ENCODE results near the gene ST8SIA6.

Gene ST8SIA6

DNA sequence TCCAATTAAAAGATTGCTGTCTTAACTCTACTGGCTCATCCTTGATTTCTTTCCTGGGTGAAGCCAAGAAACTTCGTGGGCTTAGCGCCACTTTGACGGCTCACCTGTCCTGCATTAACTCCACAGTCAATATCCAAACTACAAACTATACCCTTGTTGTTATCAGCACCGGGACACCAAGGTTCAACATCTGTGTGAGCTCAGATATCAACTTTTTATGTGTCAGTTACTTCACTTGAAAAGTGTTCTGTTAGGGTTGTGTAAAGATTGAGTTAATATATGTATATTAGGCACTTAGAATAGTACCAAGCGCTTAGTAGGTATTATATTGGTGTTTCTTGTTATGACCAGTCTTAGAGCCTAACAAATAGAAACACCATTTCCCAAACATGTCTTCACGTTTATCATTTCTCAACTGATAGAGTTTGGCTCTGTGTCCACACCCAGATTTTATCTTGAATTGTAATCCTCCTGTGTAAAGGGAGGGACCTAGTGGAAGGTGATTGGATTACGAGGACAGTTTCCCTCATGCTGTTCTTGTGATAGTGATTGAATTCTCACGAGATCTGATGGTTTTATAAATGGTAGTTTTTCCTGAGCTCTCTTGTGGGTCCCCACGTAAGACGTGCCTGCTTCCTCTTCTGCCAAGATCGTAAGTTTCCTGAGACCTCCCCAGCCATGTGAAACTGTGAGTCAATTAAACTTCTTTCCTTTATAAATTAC, 19.0 kb upstream of the ST8SIA6 start:
- no peak for DNase-seq (ENCODE audit: low spot score)
- in situ Hi-C loops (cut with MboI; ENCODE audit: low pct_unique_long_range_greater_than_20kb, low sequenced_read_pairs, unreplicated experiment): no loop called here
- TF ChIP-seq, protein P1, sequence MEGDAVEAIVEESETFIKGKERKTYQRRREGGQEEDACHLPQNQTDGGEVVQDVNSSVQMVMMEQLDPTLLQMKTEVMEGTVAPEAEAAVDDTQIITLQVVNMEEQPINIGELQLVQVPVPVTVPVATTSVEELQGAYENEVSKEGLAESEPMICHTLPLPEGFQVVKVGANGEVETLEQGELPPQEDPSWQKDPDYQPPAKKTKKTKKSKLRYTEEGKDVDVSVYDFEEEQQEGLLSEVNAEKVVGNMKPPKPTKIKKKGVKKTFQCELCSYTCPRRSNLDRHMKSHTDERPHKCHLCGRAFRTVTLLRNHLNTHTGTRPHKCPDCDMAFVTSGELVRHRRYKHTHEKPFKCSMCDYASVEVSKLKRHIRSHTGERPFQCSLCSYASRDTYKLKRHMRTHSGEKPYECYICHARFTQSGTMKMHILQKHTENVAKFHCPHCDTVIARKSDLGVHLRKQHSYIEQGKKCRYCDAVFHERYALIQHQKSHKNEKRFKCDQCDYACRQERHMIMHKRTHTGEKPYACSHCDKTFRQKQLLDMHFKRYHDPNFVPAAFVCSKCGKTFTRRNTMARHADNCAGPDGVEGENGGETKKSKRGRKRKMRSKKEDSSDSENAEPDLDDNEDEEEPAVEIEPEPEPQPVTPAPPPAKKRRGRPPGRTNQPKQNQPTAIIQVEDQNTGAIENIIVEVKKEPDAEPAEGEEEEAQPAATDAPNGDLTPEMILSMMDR (IDR thresholded peaks at IDR 0.05; ENCODE audit: extremely low read depth, insufficient read depth, missing control alignments): no peak

DNA sequence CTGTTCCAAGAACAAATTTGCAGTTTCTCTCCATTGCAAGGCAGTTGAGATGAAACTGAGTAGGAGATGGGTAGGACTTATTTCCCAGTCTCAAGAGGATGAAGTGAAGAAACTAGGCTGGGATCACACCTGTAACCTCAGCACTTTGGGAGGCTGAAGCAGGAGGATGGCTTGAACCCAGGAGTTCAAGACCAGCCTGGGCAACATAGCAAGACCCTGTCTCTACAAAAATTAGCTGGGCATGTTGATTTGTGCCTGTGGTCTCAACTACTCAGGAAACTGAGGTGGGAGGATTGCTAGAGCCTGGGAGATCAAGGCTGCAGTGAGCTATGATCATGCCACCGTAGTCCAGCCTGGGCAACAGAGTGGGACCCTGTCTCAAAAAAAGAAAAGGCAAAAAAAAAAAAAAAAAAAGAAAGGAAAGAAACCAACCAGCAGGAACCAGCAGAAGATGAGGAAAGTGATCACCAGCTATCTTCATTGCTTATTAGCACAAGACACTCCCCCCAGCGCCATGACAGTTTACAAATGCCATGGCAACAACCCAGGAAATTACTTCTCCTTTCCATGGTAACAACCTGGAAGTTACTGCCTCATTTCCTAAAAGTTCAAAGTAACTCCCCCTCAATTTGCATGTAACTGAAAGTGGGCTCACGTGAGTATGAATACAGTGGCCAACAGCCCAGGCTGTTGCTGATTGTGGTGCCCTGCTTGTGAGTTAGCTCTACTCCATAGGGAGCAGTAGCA, 18.3 kb upstream of the ST8SIA6 start:
- in situ Hi-C loops (cut with MboI; ENCODE audit: low pct_unique_long_range_greater_than_20kb, low sequenced_read_pairs, unreplicated experiment): no loop called here
- DNase-seq (ENCODE audit: low spot score): no peak
- TF ChIP-seq, protein P1 (IDR thresholded peaks at IDR 0.05; ENCODE audit: extremely low read depth, insufficient read depth, missing control alignments): no peak

DNA sequence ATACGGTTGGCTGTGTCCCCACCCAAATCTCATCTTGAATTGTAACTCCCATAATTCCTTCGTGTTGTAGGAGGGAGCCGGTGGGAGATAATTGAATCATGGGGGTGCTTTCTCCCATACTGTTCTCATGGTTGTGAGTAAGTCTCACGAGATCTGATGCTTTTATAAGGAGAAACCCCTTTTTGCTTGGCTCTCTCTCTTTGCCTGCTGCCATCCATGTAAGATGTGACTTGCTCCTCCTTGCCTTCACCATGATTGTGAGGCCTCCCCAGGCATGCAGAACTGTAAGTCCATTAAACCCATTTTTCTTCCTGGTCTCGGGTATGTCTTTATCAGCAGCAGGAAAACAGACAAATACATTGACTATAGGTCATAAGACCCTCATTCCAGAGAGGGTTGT, 15.9 kb upstream of the ST8SIA6 start:
- TF ChIP-seq, protein P1 (IDR thresholded peaks at IDR 0.05; ENCODE audit: extremely low read depth, insufficient read depth, missing control alignments): no peak
- in situ Hi-C loops (cut with MboI; ENCODE audit: low pct_unique_long_range_greater_than_20kb, low sequenced_read_pairs, unreplicated experiment): no loop called here
- no peak for DNase-seq (ENCODE audit: low spot score)

DNA sequence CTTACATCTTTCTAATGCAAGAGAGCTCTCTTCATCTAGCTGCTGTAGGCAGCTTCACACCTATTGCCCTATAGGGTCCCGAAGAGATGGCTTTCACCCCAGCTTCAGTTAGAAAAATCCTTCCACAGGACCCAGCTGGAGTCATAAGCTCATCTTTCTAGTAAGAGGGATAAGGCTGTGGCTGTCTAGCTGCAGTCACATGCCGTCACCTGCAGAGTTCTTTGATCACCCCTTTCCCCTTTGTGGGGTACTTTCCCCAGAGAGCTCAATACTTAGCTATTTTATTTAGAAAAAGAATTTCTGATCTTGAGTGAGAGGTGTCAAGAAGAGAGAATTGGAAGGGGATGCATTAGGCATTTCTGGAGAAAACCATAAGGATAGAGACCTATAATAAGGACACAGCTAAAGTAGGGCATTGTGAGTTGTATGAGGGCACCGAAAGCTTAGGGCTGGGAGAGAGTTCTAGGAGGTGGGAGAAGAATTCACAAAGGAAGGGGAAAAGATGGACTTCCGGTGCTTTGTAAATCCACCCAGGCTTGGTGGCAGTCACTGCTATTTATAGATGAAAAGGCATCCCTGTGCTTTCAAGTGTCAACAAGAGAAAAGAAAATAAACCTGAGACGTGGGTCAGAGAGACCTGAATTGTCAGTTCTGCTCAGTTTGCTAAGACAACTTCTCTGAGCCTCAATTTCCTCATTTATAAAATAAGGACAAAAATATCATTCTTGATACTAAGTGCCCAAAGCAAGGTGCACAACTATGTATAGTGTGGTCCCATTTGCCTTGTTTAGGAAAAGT, 11.1 kb upstream of the ST8SIA6 start:
- DNase-seq (ENCODE audit: low spot score): no peak
- in situ Hi-C loops (cut with MboI; ENCODE audit: low pct_unique_long_range_greater_than_20kb, low sequenced_read_pairs, unreplicated experiment): no loop called here
- TF ChIP-seq, protein P1 (IDR thresholded peaks at IDR 0.05; ENCODE audit: extremely low read depth, insufficient read depth, missing control alignments): no peak

DNA sequence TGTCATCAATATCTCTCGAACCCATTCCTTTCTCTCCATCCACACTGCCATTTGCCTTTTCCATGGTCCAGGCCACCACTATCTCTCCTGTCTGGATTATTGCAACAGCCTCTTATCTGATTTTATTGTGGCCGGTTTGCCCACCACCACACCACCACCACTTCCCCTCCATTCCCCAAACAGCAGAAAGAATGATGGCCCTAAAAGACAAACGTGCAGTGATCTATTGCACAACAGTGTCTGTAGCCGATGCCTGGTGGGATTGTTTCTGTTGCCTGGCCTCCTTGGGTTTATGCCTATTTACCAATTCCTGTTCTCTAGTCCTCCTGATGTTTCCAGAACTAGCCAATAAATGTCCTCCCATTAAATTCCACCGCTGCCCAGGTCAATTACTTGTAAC, 10.2 kb upstream of the ST8SIA6 start:
- TF ChIP-seq, protein P1 (IDR thresholded peaks at IDR 0.05; ENCODE audit: extremely low read depth, insufficient read depth, missing control alignments): no peak
- in situ Hi-C loops (cut with MboI; ENCODE audit: low pct_unique_long_range_greater_than_20kb, low sequenced_read_pairs, unreplicated experiment): no loop called here
- DNase-seq (ENCODE audit: low spot score): no peak

DNA sequence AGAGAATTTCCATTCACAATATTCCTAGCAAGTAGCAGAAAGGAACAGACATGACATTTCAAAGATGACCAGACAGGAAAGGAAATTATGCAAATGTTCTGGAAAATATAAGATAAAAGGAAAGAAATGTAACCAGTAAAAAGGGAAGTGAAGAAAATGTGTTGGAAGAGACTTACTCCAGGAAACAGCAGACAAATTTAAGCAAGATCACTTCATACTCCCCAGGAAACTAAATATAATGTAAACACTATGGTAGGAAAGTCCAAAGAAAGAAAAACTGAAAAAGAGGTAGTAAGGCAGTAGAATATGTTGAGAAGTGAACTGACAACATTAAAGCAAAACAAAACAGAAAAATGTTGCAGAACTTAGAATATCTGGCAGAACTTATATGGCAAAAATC, 6.4 kb upstream of the ST8SIA6 start:
- DNase-seq (ENCODE audit: low spot score): no peak
- in situ Hi-C loops (cut with MboI; ENCODE audit: low pct_unique_long_range_greater_than_20kb, low sequenced_read_pairs, unreplicated experiment): no loop called here
- TF ChIP-seq, protein P1 (IDR thresholded peaks at IDR 0.05; ENCODE audit: extremely low read depth, insufficient read depth, missing control alignments): no peak
